Lower leg skin (tissue), 3 donors: ENCODE measurements around the gene ADAMTS16.

Experiments
- POLR2A ChIP-seq, 2 donors: fragments of 450-650 bp; IDR thresholded peaks; one replicate each; pipeline ENCODE4 v1.6.1; 2016 to 2017; ENCODE audit warnings: antibody characterized with exemption in 2 of 2, mild to moderate bottlenecking in 1 of 2, moderate library complexity in 1 of 2
- TF ChIP-seq, protein P1 (sequence below), 3 donors: fragments of 450-650 bp; IDR thresholded peaks; one replicate each; pipeline ENCODE4 v1.5.1; 2016; ENCODE audit warnings: antibody characterized with exemption in 3 of 3, mild to moderate bottlenecking in 3 of 3, moderate library complexity in 2 of 3

DNA sequence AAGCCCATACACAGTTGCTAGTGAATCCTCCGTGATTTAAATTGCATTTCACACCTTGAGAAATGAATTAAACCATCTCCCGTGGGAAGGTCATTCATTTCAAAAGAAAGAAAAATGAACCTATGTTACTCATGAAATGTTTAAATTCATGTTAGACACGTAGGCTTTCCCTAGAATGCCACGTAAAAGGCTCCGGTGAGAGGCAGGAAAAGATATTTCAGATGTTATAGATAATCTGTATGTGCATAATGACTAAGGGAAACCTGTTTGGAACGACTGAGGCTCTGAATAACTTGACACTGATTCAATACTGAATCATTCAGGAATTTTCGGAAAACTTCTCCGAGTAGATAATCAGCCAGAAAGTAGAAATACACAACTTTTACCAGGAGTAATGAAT, 148.1 kb downstream of the ADAMTS16 start:
- TF ChIP-seq POLR2A (IDR thresholded peaks at IDR 0.05), result no peak
- TF ChIP-seq, protein P1, sequence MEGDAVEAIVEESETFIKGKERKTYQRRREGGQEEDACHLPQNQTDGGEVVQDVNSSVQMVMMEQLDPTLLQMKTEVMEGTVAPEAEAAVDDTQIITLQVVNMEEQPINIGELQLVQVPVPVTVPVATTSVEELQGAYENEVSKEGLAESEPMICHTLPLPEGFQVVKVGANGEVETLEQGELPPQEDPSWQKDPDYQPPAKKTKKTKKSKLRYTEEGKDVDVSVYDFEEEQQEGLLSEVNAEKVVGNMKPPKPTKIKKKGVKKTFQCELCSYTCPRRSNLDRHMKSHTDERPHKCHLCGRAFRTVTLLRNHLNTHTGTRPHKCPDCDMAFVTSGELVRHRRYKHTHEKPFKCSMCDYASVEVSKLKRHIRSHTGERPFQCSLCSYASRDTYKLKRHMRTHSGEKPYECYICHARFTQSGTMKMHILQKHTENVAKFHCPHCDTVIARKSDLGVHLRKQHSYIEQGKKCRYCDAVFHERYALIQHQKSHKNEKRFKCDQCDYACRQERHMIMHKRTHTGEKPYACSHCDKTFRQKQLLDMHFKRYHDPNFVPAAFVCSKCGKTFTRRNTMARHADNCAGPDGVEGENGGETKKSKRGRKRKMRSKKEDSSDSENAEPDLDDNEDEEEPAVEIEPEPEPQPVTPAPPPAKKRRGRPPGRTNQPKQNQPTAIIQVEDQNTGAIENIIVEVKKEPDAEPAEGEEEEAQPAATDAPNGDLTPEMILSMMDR (IDR thresholded peaks at IDR 0.05), result no peak
